ENCODE results near the gene PKM.
A peak's percentile ranks its signal among the peaks of the same experiment; 100 is the strongest.

PKM gene

GRCh38 chr15:72249142-72249810 lies 18.3 kb upstream of the PKM start:
- H3K9me3 ChIP-seq (ENCODE audit: control extremely low read depth in 1 of 5, control insufficient read depth in 4 of 5, insufficient read depth in 2 of 5, low read depth in 1 of 5, low read length in 4 of 5): no peaks in the 10 kb centered on the region
- no peak overlapping the region for H3K27ac ChIP-seq (ENCODE audit: insufficient read depth in 1 of 2, low read depth in 1 of 2, low read length in 2 of 2, poor library complexity in 1 of 2, severe bottlenecking in 2 of 2)
- no peak overlapping the region for H3K4me3 ChIP-seq (ENCODE audit: control insufficient read depth in 1 of 7, extremely low read depth in 1 of 7, insufficient read depth in 4 of 7, low read depth in 2 of 7, low read length in 6 of 7)
- H3K27me3 ChIP-seq (replicated peaks in 2 of 5; ENCODE audit: control insufficient read depth in 4 of 5, insufficient read depth in 5 of 5, low read length in 4 of 5): no peaks in the 10 kb centered on the region
- no peak for DNase-seq
- 83% methylated on average over 2 of the region's 3 CpGs for WGBS (ENCODE audit: insufficient coverage)
- peaks cover 0 to 5% (median 0%) of the 10 kb centered on the region in 4 experiments for H3K4me1 ChIP-seq (ENCODE audit: control extremely low read depth in 1 of 4, control insufficient read depth in 4 of 4, insufficient read depth in 4 of 4, low read length in 3 of 4)
- ChIA-PET POLR2A (no interaction called here), CTCF (no interaction called here)
- H3K36me3 ChIP-seq (ENCODE audit: control insufficient read depth in 4 of 4, insufficient read depth in 4 of 4, low read length in 3 of 4): peaks cover 23 to 69% (median 48%) of the 10 kb centered on the region in 4 experiments

GRCh38 chr15:72248514-72248913 lies 17.5 kb upstream of the PKM start:
- ChIA-PET CTCF (no interaction called here), POLR2A (interaction anchor here (0.6 kb wide), 1 partner anchor 1431 kb away, joined by 3 read pairs; no protein-coding TSS in a partner anchor)
- Histone ChIP-seq H3K4me3 (ENCODE audit: control insufficient read depth in 1 of 7, extremely low read depth in 1 of 7, insufficient read depth in 4 of 7, low read depth in 2 of 7, low read length in 6 of 7) (no peak overlapping the region), H3K27ac (ENCODE audit: insufficient read depth in 1 of 2, low read depth in 1 of 2, low read length in 2 of 2, poor library complexity in 1 of 2, severe bottlenecking in 2 of 2) (no peak overlapping the region), H3K4me1 (ENCODE audit: control extremely low read depth in 1 of 4, control insufficient read depth in 4 of 4, insufficient read depth in 4 of 4, low read length in 3 of 4) (peaks cover 0 to 5% (median 0%) of the 10 kb centered on the region in 4 experiments), H3K27me3 (replicated peaks in 2 of 5; ENCODE audit: control insufficient read depth in 4 of 5, insufficient read depth in 5 of 5, low read length in 4 of 5) (no peaks in the 10 kb centered on the region), H3K36me3 (ENCODE audit: control insufficient read depth in 4 of 4, insufficient read depth in 4 of 4, low read length in 3 of 4) (peaks cover 24 to 69% (median 46%) of the 10 kb centered on the region in 4 experiments), H3K9me3 (ENCODE audit: control extremely low read depth in 1 of 5, control insufficient read depth in 4 of 5, insufficient read depth in 2 of 5, low read depth in 1 of 5, low read length in 4 of 5) (no peaks in the 10 kb centered on the region)
- DNase-seq: no peak
- WGBS (ENCODE audit: insufficient coverage): 100% methylated on average over 1 of the region's 1 CpG

DNA sequence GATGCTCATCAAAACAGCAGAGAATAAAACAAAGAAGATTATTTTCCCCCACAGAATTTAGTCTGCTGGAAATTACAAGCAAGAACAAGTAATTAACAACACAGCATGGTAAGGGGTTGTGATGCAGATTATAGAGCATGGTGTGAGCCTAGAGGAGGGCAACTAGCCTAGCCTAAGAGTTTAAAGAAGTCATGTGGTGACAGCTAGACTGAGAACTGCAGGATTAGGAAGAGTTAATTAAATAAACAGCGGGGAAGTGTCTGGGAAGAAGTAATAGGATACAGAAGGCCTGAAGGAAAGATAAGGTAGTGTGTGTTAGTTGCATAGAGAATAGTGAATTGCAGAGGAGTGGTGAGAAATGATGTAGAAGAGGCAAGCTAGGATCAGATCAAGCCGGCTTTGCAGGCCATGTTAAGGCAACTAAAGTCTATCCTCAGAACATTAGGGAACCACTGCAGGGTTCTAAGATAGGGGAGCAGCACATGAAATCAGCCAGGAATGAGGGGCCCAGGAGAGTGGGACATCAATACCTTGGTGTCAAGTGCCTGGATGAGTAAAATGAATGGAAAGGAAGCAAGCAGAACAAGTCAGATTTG lies 11.9 kb upstream of the PKM start:
- ChIA-PET CTCF (interaction anchor here (1.9 kb wide), 1 partner anchor 45 kb away, joined by 4 read pairs; no protein-coding TSS in a partner anchor), POLR2A (no interaction called here)
- peaks cover 0 to 11% (median 3%) of the 10 kb centered on the region in 4 experiments for H3K4me1 ChIP-seq (ENCODE audit: control extremely low read depth in 1 of 4, control insufficient read depth in 4 of 4, insufficient read depth in 4 of 4, low read length in 3 of 4)
- H3K27ac ChIP-seq (ENCODE audit: insufficient read depth in 1 of 2, low read depth in 1 of 2, low read length in 2 of 2, poor library complexity in 1 of 2, severe bottlenecking in 2 of 2): peak overlapping the region in 1 of 2 experiments; percentile 17
- no peak overlapping the region for H3K4me3 ChIP-seq (ENCODE audit: control insufficient read depth in 1 of 7, extremely low read depth in 1 of 7, insufficient read depth in 4 of 7, low read depth in 2 of 7, low read length in 6 of 7)
- no peak for DNase-seq
- H3K27me3 ChIP-seq (replicated peaks in 2 of 5; ENCODE audit: control insufficient read depth in 4 of 5, insufficient read depth in 5 of 5, low read length in 4 of 5): no peaks in the 10 kb centered on the region
- WGBS (ENCODE audit: insufficient coverage): 100% methylated on average over 2 of the region's 2 CpGs
- no peaks in the 10 kb centered on the region for H3K9me3 ChIP-seq (ENCODE audit: control extremely low read depth in 1 of 5, control insufficient read depth in 4 of 5, insufficient read depth in 2 of 5, low read depth in 1 of 5, low read length in 4 of 5)
- H3K36me3 ChIP-seq (ENCODE audit: control insufficient read depth in 4 of 4, insufficient read depth in 4 of 4, low read length in 3 of 4): peaks cover 7 to 56% (median 48%) of the 10 kb centered on the region in 4 experiments

GRCh38 chr15:72239652-72240051 lies 8.7 kb upstream of the PKM start:
- Histone ChIP-seq H3K4me3 (ENCODE audit: control insufficient read depth in 1 of 7, extremely low read depth in 1 of 7, insufficient read depth in 4 of 7, low read depth in 2 of 7, low read length in 6 of 7) (no peak overlapping the region), H3K4me1 (ENCODE audit: control extremely low read depth in 1 of 4, control insufficient read depth in 4 of 4, insufficient read depth in 4 of 4, low read length in 3 of 4) (peaks cover 5 to 30% (median 19%) of the 10 kb centered on the region in 4 experiments), H3K27ac (ENCODE audit: insufficient read depth in 1 of 2, low read depth in 1 of 2, low read length in 2 of 2, poor library complexity in 1 of 2, severe bottlenecking in 2 of 2) (no peak overlapping the region), H3K36me3 (ENCODE audit: control insufficient read depth in 4 of 4, insufficient read depth in 4 of 4, low read length in 3 of 4) (peaks cover 7 to 48% (median 42%) of the 10 kb centered on the region in 4 experiments), H3K9me3 (ENCODE audit: control extremely low read depth in 1 of 5, control insufficient read depth in 4 of 5, insufficient read depth in 2 of 5, low read depth in 1 of 5, low read length in 4 of 5) (no peaks in the 10 kb centered on the region), H3K27me3 (replicated peaks in 2 of 5; ENCODE audit: control insufficient read depth in 4 of 5, insufficient read depth in 5 of 5, low read length in 4 of 5) (no peaks in the 10 kb centered on the region)
- ChIA-PET POLR2A (no interaction called here), CTCF (interaction anchor here (1.1 to 2.3 kb wide), 3 partner anchors 13 to 41 kb away, joined by 3 to 7 read pairs (median 7); no protein-coding TSS in a partner anchor)
- no peak for DNase-seq

DNA sequence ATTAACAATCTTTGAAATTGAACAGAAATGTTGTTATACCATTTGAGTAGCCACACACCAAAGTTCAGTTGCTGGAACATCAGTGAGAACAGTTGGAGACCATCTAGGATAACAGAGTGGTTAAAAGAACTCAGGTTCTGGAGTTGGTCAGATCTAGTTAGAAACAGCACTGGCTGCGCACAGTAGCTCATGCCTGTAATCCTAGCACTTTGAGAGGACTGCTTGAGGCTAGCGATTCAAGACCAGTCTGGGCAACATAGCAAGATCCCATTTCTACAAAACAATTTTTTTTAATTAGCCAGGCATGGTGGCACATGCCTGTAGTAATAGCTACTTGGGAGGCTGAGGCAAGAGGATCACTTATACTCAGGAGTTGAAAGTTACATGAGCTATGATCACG lies 7.6 kb upstream of the PKM start:
- ChIA-PET POLR2A (interaction anchor here (0.6 kb wide), 1 partner anchor 21 kb away, joined by 3 read pairs; no protein-coding TSS in a partner anchor), CTCF (interaction anchor here (0.9 to 2.2 kb wide), 3 partner anchors 12 to 40 kb away, joined by 3 to 7 read pairs (median 3); no protein-coding TSS in a partner anchor)
- DNase-seq: no peak
- no peaks in the 10 kb centered on the region for H3K27me3 ChIP-seq (replicated peaks in 2 of 5; ENCODE audit: control insufficient read depth in 4 of 5, insufficient read depth in 5 of 5, low read length in 4 of 5)
- H3K36me3 ChIP-seq (ENCODE audit: control insufficient read depth in 4 of 4, insufficient read depth in 4 of 4, low read length in 3 of 4): peaks cover 7 to 38% (median 33%) of the 10 kb centered on the region in 4 experiments
- WGBS (ENCODE audit: insufficient coverage): no CpG with 5 or more reads among the region's 3 CpGs
- H3K4me1 ChIP-seq (ENCODE audit: control extremely low read depth in 1 of 4, control insufficient read depth in 4 of 4, insufficient read depth in 4 of 4, low read length in 3 of 4): peaks cover 5 to 30% (median 19%) of the 10 kb centered on the region in 4 experiments
- no peak overlapping the region for H3K4me3 ChIP-seq (ENCODE audit: control insufficient read depth in 1 of 7, extremely low read depth in 1 of 7, insufficient read depth in 4 of 7, low read depth in 2 of 7, low read length in 6 of 7)
- peak overlapping the region in 1 of 2 experiments; percentile 22 for H3K27ac ChIP-seq (ENCODE audit: insufficient read depth in 1 of 2, low read depth in 1 of 2, low read length in 2 of 2, poor library complexity in 1 of 2, severe bottlenecking in 2 of 2)
- no peaks in the 10 kb centered on the region for H3K9me3 ChIP-seq (ENCODE audit: control extremely low read depth in 1 of 5, control insufficient read depth in 4 of 5, insufficient read depth in 2 of 5, low read depth in 1 of 5, low read length in 4 of 5)

- WGBS (ENCODE audit: insufficient coverage): no CpG with 5 or more reads among the region's 1 CpG
- CTCF ChIA-PET: interaction anchor here (0.8 to 1.5 kb wide), 5 partner anchors 11 to 37 kb away, joined by 3 to 8 read pairs (median 3); no protein-coding TSS in a partner anchor
- DNase-seq: peak in 2 of 3 donors; percentile 11 to 28
- peaks cover 7 to 31% (median 26%) of the 10 kb centered on the region in 4 experiments for H3K36me3 ChIP-seq (ENCODE audit: control insufficient read depth in 4 of 4, insufficient read depth in 4 of 4, low read length in 3 of 4)
- H3K27ac ChIP-seq (ENCODE audit: insufficient read depth in 1 of 2, low read depth in 1 of 2, low read length in 2 of 2, poor library complexity in 1 of 2, severe bottlenecking in 2 of 2): peak overlapping the region; percentile 33 to 79
- H3K4me1 ChIP-seq (ENCODE audit: control extremely low read depth in 1 of 4, control insufficient read depth in 4 of 4, insufficient read depth in 4 of 4, low read length in 3 of 4): peaks cover 5 to 32% (median 20%) of the 10 kb centered on the region in 4 experiments
- no peaks in the 10 kb centered on the region for H3K9me3 ChIP-seq (ENCODE audit: control extremely low read depth in 1 of 5, control insufficient read depth in 4 of 5, insufficient read depth in 2 of 5, low read depth in 1 of 5, low read length in 4 of 5)
- H3K27me3 ChIP-seq (replicated peaks in 2 of 5; ENCODE audit: control insufficient read depth in 4 of 5, insufficient read depth in 5 of 5, low read length in 4 of 5): no peaks in the 10 kb centered on the region
- POLR2A ChIA-PET: no interaction called here
- no peak overlapping the region for H3K4me3 ChIP-seq (ENCODE audit: control insufficient read depth in 1 of 7, extremely low read depth in 1 of 7, insufficient read depth in 4 of 7, low read depth in 2 of 7, low read length in 6 of 7)
Measured at GRCh38 chr15:72237853-72238224, 6.8 kb upstream of the PKM start.
